Testis (tissue), 2 donors: ENCODE measurements around the gene LIMA1.

Experiments used
- CTCF ChIP-seq, 3 experiments: fragments of 450-650 bp in 2 of 3; fragments of 200-600 bp in 1 of 3; sonication (generic) in 1 of 3; IDR thresholded peaks; one replicate each; pipeline ENCODE4 v1.5.1; 2016 to 2019; ENCODE audit warnings: antibody characterized with exemption in 3 of 3, mild to moderate bottlenecking in 2 of 3, moderate library complexity in 1 of 3
- POLR2A ChIP-seq: fragments of 450-650 bp; IDR thresholded peaks from one replicate; pipeline ENCODE4 v1.6.1; 2017; ENCODE audit warnings: antibody characterized with exemption, mild to moderate bottlenecking, moderate library complexity

- TF ChIP-seq POLR2A (no peak), CTCF (IDR thresholded peaks at IDR 0.05) (no peak)
These were observed 87.5 kb downstream of the LIMA1 start for GRCh38 chr12:50195832-50196231.
